Measurements from ENCODE around the gene TPH2. TPM values are rescaled to one million over a fixed set of nuclear protein-coding genes. Genes with fewer than 3 reads are reported as not detected.

Gene TPH2
- total RNA-seq, 1 donor, result not detected

GRCh38 chr12:72077111-72077820 lies 138.6 kb downstream of the TPH2 start:
- Histone ChIP-seq H3K4me1 (ENCODE audit: insufficient read depth, low read length) (no peaks in the 10 kb centered on the region), H3K4me3 (ENCODE audit: low read length) (no peak overlapping the region), H3K27me3 (ENCODE audit: insufficient read depth, low read length) (no peaks in the 10 kb centered on the region), H3K9me3 (ENCODE audit: low read depth, low read length) (no peaks in the 10 kb centered on the region)

GRCh38 chr12:72081777-72082176 lies 143.1 kb downstream of the TPH2 start:
- no peaks in the 10 kb centered on the region for H3K27me3 ChIP-seq (ENCODE audit: insufficient read depth, low read length)
- no peak overlapping the region for H3K4me3 ChIP-seq (ENCODE audit: low read length)
- H3K4me1 ChIP-seq (ENCODE audit: insufficient read depth, low read length), result no peaks in the 10 kb centered on the region
- H3K9me3 ChIP-seq (ENCODE audit: low read depth, low read length), result no peaks in the 10 kb centered on the region

Other genes starting within 250 kb of the TPH2 start
- gene RAB21, start 184.0 kb upstream of the TPH2 start, total RNA-seq, result 43.0 TPM
- gene TBC1D15, start 99.1 kb upstream of the TPH2 start, total RNA-seq, result 120 TPM